ENCODE measurements around the gene SPI1.

Gene SPI1

GRCh38 chr11:47414685-47415070 lies 36.3 kb upstream of the SPI1 start:
- Histone ChIP-seq H2BK5ac (ENCODE audit: low read depth, low read length, poor library complexity, severe bottlenecking) (no peak overlapping the region), H4K91ac (ENCODE audit: low read length) (no peak overlapping the region), H3K18ac (ENCODE audit: low read depth in 1 of 2, low read length in 2 of 2) (no peak overlapping the region), H2BK12ac (ENCODE audit: low read length in 2 of 2) (peak overlapping the region in 1 of 2 experiments; percentile 8), H2BK120ac (ENCODE audit: low read depth, low read length) (no peak overlapping the region), H3K4me1 (ENCODE audit: control insufficient read depth, insufficient read depth, low read depth, low read length) (peaks cover 54% of the 10 kb centered on the region), H3K36me3 (ENCODE audit: control insufficient read depth in 1 of 2, insufficient read depth in 2 of 2, low read depth in 1 of 2, low read length in 2 of 2) (peaks cover 73 to 84% of the 10 kb centered on the region in 2 experiments), H3K27me3 (ENCODE audit: control insufficient read depth in 1 of 2, insufficient read depth in 1 of 2, low read length in 2 of 2) (no peaks in the 10 kb centered on the region), H3K4ac (ENCODE audit: low read depth in 1 of 2, low read length in 2 of 2) (no peak overlapping the region), H3K9ac (ENCODE audit: low read length) (peak overlapping the region; percentile 66), H3K79me1 (replicated peaks; ENCODE audit: low read length, poor library complexity, severe bottlenecking) (peaks cover 19% of the 10 kb centered on the region), H3K4me3 (ENCODE audit: insufficient read depth in 1 of 2, low read depth in 1 of 2, low read length in 2 of 2) (no peak overlapping the region), H2AK5ac (ENCODE audit: low read length, severe bottlenecking) (no peak overlapping the region), H4K8ac (ENCODE audit: low read length) (no peak overlapping the region), H3K9me3 (ENCODE audit: control insufficient read depth, low read length) (no peaks in the 10 kb centered on the region), H2AFZ (ENCODE audit: low read depth, low read length) (no peak overlapping the region), H3K4me2 (ENCODE audit: low read length, poor library complexity, severe bottlenecking) (no peak overlapping the region), H3K23ac (ENCODE audit: low read length in 2 of 2) (no peak overlapping the region), H3K14ac (ENCODE audit: low read length in 2 of 2) (no peak overlapping the region), H2BK15ac (ENCODE audit: low read depth, poor library complexity, severe bottlenecking) (no peak overlapping the region), H3K27ac (ENCODE audit: low read length, poor library complexity, severe bottlenecking) (no peak overlapping the region)
- 91% methylated on average over 19 of the region's 19 CpGs for WGBS
- DNase-seq, result no peak

- Histone ChIP-seq H3K4me2 (ENCODE audit: low read length, poor library complexity, severe bottlenecking) (no peak overlapping the region), H3K79me1 (replicated peaks; ENCODE audit: low read length, poor library complexity, severe bottlenecking) (peaks cover 18% of the 10 kb centered on the region), H3K27me3 (ENCODE audit: control insufficient read depth in 1 of 2, insufficient read depth in 1 of 2, low read length in 2 of 2) (no peaks in the 10 kb centered on the region), H3K4me1 (ENCODE audit: control insufficient read depth, insufficient read depth, low read depth, low read length) (peaks cover 60% of the 10 kb centered on the region), H4K91ac (ENCODE audit: low read length) (no peak overlapping the region), H3K4ac (ENCODE audit: low read depth in 1 of 2, low read length in 2 of 2) (no peak overlapping the region), H3K14ac (ENCODE audit: low read length in 2 of 2) (no peak overlapping the region), H3K23ac (ENCODE audit: low read length in 2 of 2) (no peak overlapping the region), H2BK15ac (ENCODE audit: low read depth, poor library complexity, severe bottlenecking) (no peak overlapping the region), H3K18ac (ENCODE audit: low read depth in 1 of 2, low read length in 2 of 2) (no peak overlapping the region), H2BK12ac (ENCODE audit: low read length in 2 of 2) (peak overlapping the region in 1 of 2 experiments; percentile 34), H2BK5ac (ENCODE audit: low read depth, low read length, poor library complexity, severe bottlenecking) (no peak overlapping the region), H3K9me3 (ENCODE audit: control insufficient read depth, low read length) (no peaks in the 10 kb centered on the region), H3K27ac (ENCODE audit: low read length, poor library complexity, severe bottlenecking) (no peak overlapping the region), H3K4me3 (ENCODE audit: insufficient read depth in 1 of 2, low read depth in 1 of 2, low read length in 2 of 2) (peak overlapping the region in 1 of 2 experiments; percentile 10), H3K9ac (ENCODE audit: low read length) (peak overlapping the region; percentile 66), H3K36me3 (ENCODE audit: control insufficient read depth in 1 of 2, insufficient read depth in 2 of 2, low read depth in 1 of 2, low read length in 2 of 2) (peaks cover 69 to 80% of the 10 kb centered on the region in 2 experiments), H2BK120ac (ENCODE audit: low read depth, low read length) (no peak overlapping the region), H2AFZ (ENCODE audit: low read depth, low read length) (no peak overlapping the region), H4K8ac (ENCODE audit: low read length) (no peak overlapping the region), H2AK5ac (ENCODE audit: low read length, severe bottlenecking) (peak overlapping the region; percentile 12)
- WGBS, result 62% methylated on average over 16 of the region's 16 CpGs
- DNase-seq, result peak; percentile 47
These were observed 35.7 kb upstream of the SPI1 start for GRCh38 chr11:47413908-47414684.

GRCh38 chr11:47413351-47413750 lies 35.0 kb upstream of the SPI1 start:
- Histone ChIP-seq H3K79me1 (replicated peaks; ENCODE audit: low read length, poor library complexity, severe bottlenecking) (peaks cover 11% of the 10 kb centered on the region), H3K18ac (ENCODE audit: low read depth in 1 of 2, low read length in 2 of 2) (peak overlapping the region in 1 of 2 experiments; percentile 40), H3K4me1 (ENCODE audit: control insufficient read depth, insufficient read depth, low read depth, low read length) (peaks cover 58% of the 10 kb centered on the region), H3K36me3 (ENCODE audit: control insufficient read depth in 1 of 2, insufficient read depth in 2 of 2, low read depth in 1 of 2, low read length in 2 of 2) (peaks cover 62 to 73% of the 10 kb centered on the region in 2 experiments), H2BK5ac (ENCODE audit: low read depth, low read length, poor library complexity, severe bottlenecking) (no peak overlapping the region), H3K4me2 (ENCODE audit: low read length, poor library complexity, severe bottlenecking) (no peak overlapping the region), H3K27ac (ENCODE audit: low read length, poor library complexity, severe bottlenecking) (no peak overlapping the region), H3K23ac (ENCODE audit: low read length in 2 of 2) (no peak overlapping the region), H2BK15ac (ENCODE audit: low read depth, poor library complexity, severe bottlenecking) (no peak overlapping the region), H4K8ac (ENCODE audit: low read length) (peak overlapping the region; percentile 10), H3K14ac (ENCODE audit: low read length in 2 of 2) (peak overlapping the region in 1 of 2 experiments; percentile 59), H3K9ac (ENCODE audit: low read length) (peak overlapping the region; percentile 66), H3K9me3 (ENCODE audit: control insufficient read depth, low read length) (no peaks in the 10 kb centered on the region), H3K4me3 (ENCODE audit: insufficient read depth in 1 of 2, low read depth in 1 of 2, low read length in 2 of 2) (peak overlapping the region in 1 of 2 experiments; percentile 10), H2AK5ac (ENCODE audit: low read length, severe bottlenecking) (no peak overlapping the region), H2AFZ (ENCODE audit: low read depth, low read length) (no peak overlapping the region), H2BK120ac (ENCODE audit: low read depth, low read length) (no peak overlapping the region), H4K91ac (ENCODE audit: low read length) (peak overlapping the region; percentile 73), H2BK12ac (ENCODE audit: low read length in 2 of 2) (peak overlapping the region in 1 of 2 experiments; percentile 10), H3K27me3 (ENCODE audit: control insufficient read depth in 1 of 2, insufficient read depth in 1 of 2, low read length in 2 of 2) (no peaks in the 10 kb centered on the region), H3K4ac (ENCODE audit: low read depth in 1 of 2, low read length in 2 of 2) (no peak overlapping the region)
- no peak for DNase-seq
- 95% methylated on average over 12 of the region's 13 CpGs for WGBS

- DNase-seq, result peak; percentile 56
- peak overlapping the region; percentile 34 for H4K91ac ChIP-seq (ENCODE audit: low read length)
- no peaks in the 10 kb centered on the region for H3K27me3 ChIP-seq (ENCODE audit: control insufficient read depth in 1 of 2, insufficient read depth in 1 of 2, low read length in 2 of 2)
- H2BK5ac ChIP-seq (ENCODE audit: low read depth, low read length, poor library complexity, severe bottlenecking), result no peak overlapping the region
- H4K8ac ChIP-seq (ENCODE audit: low read length), result peak overlapping the region; percentile 24
- H2BK120ac ChIP-seq (ENCODE audit: low read depth, low read length), result no peak overlapping the region
- no peak overlapping the region for H2BK15ac ChIP-seq (ENCODE audit: low read depth, poor library complexity, severe bottlenecking)
- peak overlapping the region; percentile 1 for H2AK5ac ChIP-seq (ENCODE audit: low read length, severe bottlenecking)
- no peak overlapping the region for H2AFZ ChIP-seq (ENCODE audit: low read depth, low read length)
- peaks cover 56% of the 10 kb centered on the region for H3K4me1 ChIP-seq (ENCODE audit: control insufficient read depth, insufficient read depth, low read depth, low read length)
- peaks cover 8% of the 10 kb centered on the region for H3K79me1 ChIP-seq (replicated peaks; ENCODE audit: low read length, poor library complexity, severe bottlenecking)
- H3K36me3 ChIP-seq (ENCODE audit: control insufficient read depth in 1 of 2, insufficient read depth in 2 of 2, low read depth in 1 of 2, low read length in 2 of 2), result peaks cover 51 to 60% of the 10 kb centered on the region in 2 experiments
- H3K14ac ChIP-seq (ENCODE audit: low read length in 2 of 2), result no peak overlapping the region
- no peak overlapping the region for H3K23ac ChIP-seq (ENCODE audit: low read length in 2 of 2)
- 85% methylated on average over 11 of the region's 12 CpGs for WGBS
- H3K18ac ChIP-seq (ENCODE audit: low read depth in 1 of 2, low read length in 2 of 2), result no peak overlapping the region
- peak overlapping the region in 1 of 2 experiments; percentile 68 for H3K4ac ChIP-seq (ENCODE audit: low read depth in 1 of 2, low read length in 2 of 2)
- H3K9ac ChIP-seq (ENCODE audit: low read length), result no peak overlapping the region
- H3K9me3 ChIP-seq (ENCODE audit: control insufficient read depth, low read length), result no peaks in the 10 kb centered on the region
- H3K27ac ChIP-seq (ENCODE audit: low read length, poor library complexity, severe bottlenecking), result no peak overlapping the region
- no peak overlapping the region for H3K4me3 ChIP-seq (ENCODE audit: insufficient read depth in 1 of 2, low read depth in 1 of 2, low read length in 2 of 2)
- H3K4me2 ChIP-seq (ENCODE audit: low read length, poor library complexity, severe bottlenecking), result no peak overlapping the region
- H2BK12ac ChIP-seq (ENCODE audit: low read length in 2 of 2), result no peak overlapping the region
These were observed 33.8 kb upstream of the SPI1 start for GRCh38 chr11:47411884-47412746.
